PFSK-1 (cell line): ENCODE data around the gene PSORS1C1.

Experiments
- POLR2AphosphoS5 ChIP-seq: IDR thresholded peaks from 2 replicates; pipeline ENCODE4 v1.6.1; 2012; ENCODE audit warnings: low read depth, mild to moderate bottlenecking, control low read depth, low read length, moderate library complexity
- TF ChIP-seq, protein P1 (sequence below), 2 experiments: IDR thresholded peaks; 2 replicates each; pipeline versions ENCODE4 v1.6.1 to v1.8.0; 2011 to 2012; ENCODE audit warnings: low read depth in 2 of 2, low read length in 2 of 2, control low read depth in 1 of 2, inconsistent platforms in 1 of 2, mild to moderate bottlenecking in 1 of 2, moderate library complexity in 1 of 2; ENCODE audit not compliant: insufficient read depth in 1 of 2

DNA sequence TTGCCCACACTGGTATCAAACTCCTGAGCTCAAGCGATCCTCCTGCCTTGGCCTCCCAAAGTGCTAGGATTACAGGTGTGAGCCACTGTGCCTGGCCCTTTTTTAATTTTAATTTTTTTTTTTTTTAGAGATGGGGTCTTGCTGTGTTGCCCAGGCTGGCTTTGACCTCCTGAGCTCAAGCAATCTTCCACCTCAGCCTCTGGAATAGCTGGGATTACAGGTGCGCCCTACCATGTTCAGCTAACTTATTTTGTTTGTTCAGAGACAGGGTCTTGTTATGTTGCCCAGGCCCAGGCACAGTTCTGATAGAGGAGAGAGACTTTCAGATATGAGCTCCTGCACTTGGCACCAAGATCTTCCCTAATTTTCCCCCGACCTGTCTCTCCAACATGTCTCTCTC, 16.2 kb downstream of the PSORS1C1 start:
- TF ChIP-seq POLR2AphosphoS5: no peak
- TF ChIP-seq, protein P1, sequence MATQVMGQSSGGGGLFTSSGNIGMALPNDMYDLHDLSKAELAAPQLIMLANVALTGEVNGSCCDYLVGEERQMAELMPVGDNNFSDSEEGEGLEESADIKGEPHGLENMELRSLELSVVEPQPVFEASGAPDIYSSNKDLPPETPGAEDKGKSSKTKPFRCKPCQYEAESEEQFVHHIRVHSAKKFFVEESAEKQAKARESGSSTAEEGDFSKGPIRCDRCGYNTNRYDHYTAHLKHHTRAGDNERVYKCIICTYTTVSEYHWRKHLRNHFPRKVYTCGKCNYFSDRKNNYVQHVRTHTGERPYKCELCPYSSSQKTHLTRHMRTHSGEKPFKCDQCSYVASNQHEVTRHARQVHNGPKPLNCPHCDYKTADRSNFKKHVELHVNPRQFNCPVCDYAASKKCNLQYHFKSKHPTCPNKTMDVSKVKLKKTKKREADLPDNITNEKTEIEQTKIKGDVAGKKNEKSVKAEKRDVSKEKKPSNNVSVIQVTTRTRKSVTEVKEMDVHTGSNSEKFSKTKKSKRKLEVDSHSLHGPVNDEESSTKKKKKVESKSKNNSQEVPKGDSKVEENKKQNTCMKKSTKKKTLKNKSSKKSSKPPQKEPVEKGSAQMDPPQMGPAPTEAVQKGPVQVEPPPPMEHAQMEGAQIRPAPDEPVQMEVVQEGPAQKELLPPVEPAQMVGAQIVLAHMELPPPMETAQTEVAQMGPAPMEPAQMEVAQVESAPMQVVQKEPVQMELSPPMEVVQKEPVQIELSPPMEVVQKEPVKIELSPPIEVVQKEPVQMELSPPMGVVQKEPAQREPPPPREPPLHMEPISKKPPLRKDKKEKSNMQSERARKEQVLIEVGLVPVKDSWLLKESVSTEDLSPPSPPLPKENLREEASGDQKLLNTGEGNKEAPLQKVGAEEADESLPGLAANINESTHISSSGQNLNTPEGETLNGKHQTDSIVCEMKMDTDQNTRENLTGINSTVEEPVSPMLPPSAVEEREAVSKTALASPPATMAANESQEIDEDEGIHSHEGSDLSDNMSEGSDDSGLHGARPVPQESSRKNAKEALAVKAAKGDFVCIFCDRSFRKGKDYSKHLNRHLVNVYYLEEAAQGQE (IDR thresholded peaks at IDR 0.05; ENCODE audit: insufficient read depth in 1 of 2, low read depth in 2 of 2, low read length in 2 of 2): no peak
